HepG2 (cell line): ENCODE data around the gene CDH1. TPM values are rescaled to one million over a fixed set of nuclear protein-coding genes. Genes with fewer than 3 reads are reported as not detected.

Experiments
- DMTF1 ChIP-seq: sonication (generic); formaldehyde crosslinking; IDR thresholded peaks from 2 replicates; pipeline ENCODE4 v1.4.0; 2020; ENCODE audit warnings: mild to moderate bottlenecking, missing genetic modification reagents
- ETV5 ChIP-seq: IDR thresholded peaks from 2 replicates; pipeline ENCODE4 v1.6.1; 2018; ENCODE audit warnings: missing biosample characterization, missing genetic modification reagents, inconsistent platforms, borderline replicate concordance
- FOSL1 ChIP-seq: sonication (generic); formaldehyde crosslinking; IDR thresholded peaks from 2 replicates; pipeline ENCODE4 v1.9.0; 2021; ENCODE audit warnings: missing genetic modification reagents, borderline replicate concordance
- FOXA1 ChIP-seq, 2 experiments: fragments of 450-650 bp in 1 of 2; sonication (generic) in 1 of 2; formaldehyde crosslinking in 1 of 2; IDR thresholded peaks; 2 replicates each; pipeline versions ENCODE4 v1.4.0 to v1.6.1; 2016 to 2020; ENCODE audit warnings: missing genetic modification reagents in 1 of 2
- GPN1 ChIP-seq: sonication (generic); formaldehyde crosslinking; IDR thresholded peaks from 2 replicates; pipeline ENCODE4 v1.5.1; 2020; ENCODE audit warnings: missing genetic modification reagents, borderline replicate concordance
- KLF15 ChIP-seq: sonication (generic); formaldehyde crosslinking; IDR thresholded peaks from 2 replicates; pipeline ENCODE4 v1.8.1; 2023; ENCODE audit warnings: borderline replicate concordance, mild to moderate bottlenecking, inconsistent platforms, missing genetic modification reagents, mixed read lengths
- MXD1 ChIP-seq: sonication (generic); formaldehyde crosslinking; IDR thresholded peaks from 2 replicates; pipeline ENCODE4 v1.4.0; 2020; ENCODE audit warnings: mild to moderate bottlenecking, missing genetic modification reagents
- POLR2AphosphoS2 ChIP-seq: IDR thresholded peaks from 2 replicates; pipeline ENCODE4 v1.6.1; 2011; ENCODE audit warnings: low read depth, low read length, improper control_type of control experiment
- RFXANK ChIP-seq: IDR thresholded peaks from 2 replicates; pipeline ENCODE4 v1.6.1; 2016
- SAFB2 ChIP-seq: sonication (generic); formaldehyde crosslinking; IDR thresholded peaks from 2 replicates; pipeline ENCODE4 v1.5.1; 2020; ENCODE audit warnings: missing genetic modification reagents, low read depth, mild to moderate bottlenecking, borderline replicate concordance
- SIN3B ChIP-seq: fragments of 150-350 bp; IDR thresholded peaks from 2 replicates; pipeline ENCODE4 v1.6.1; 2014; ENCODE audit warnings: low read length
- SOX13 ChIP-seq, 3 experiments: fragments of 450-650 bp in 1 of 3; sonication (generic) in 1 of 3; formaldehyde crosslinking in 1 of 3; IDR thresholded peaks in 2 of 3; conservative IDR thresholded peaks in 1 of 3; 2 replicates each; pipeline versions ENCODE4 v1.5.0 to v1.6.1; 2016 to 2020; ENCODE audit warnings: antibody characterized with exemption in 1 of 3, mild to moderate bottlenecking in 1 of 3, missing compliant biosample characterization in 1 of 3, missing genetic modification reagents in 1 of 3, moderate library complexity in 1 of 3
- ZNF530 ChIP-seq: sonication (generic); formaldehyde crosslinking; IDR thresholded peaks from 2 replicates; pipeline ENCODE4 v1.5.0; 2020; ENCODE audit warnings: low read depth, mild to moderate bottlenecking, missing genetic modification reagents
- ZNF550 ChIP-seq: sonication (generic); formaldehyde crosslinking; IDR thresholded peaks from 2 replicates; pipeline ENCODE4 v1.4.0; 2020; ENCODE audit warnings: mild to moderate bottlenecking, missing genetic modification reagents, borderline replicate concordance
- polyA plus RNA-seq, 8 experiments: library from polyadenylated mRNA; depleted of rRNA in 3 of 8; stranded (reverse) in 7 of 8; unstranded in 1 of 8; fragments of >200 nt; fragmentation: Illumina TruSeq in 4 of 8; extraction: Trizol in 4 of 8; gene quantifications; 2 replicates each; pipeline versions ENCODE4 v1.2.1 to v1.2.3, GENCODE V29; 2011 to 2016; ENCODE audit warnings: low read depth in 4 of 8, missing spikeins in 1 of 8, mixed read lengths in 1 of 8; ENCODE audit not compliant: insufficient read depth in 1 of 8
- total RNA-seq, 5 experiments: library from RNA; depleted of rRNA; stranded (reverse); fragments of >200 nt; fragmentation: Illumina TruSeq; extraction: Trizol; gene quantifications; 2 replicates each; pipeline ENCODE4 v1.2.3, GENCODE V29; 2016; ENCODE audit warnings: low read depth in 1 of 5
- TF ChIP-seq, protein P1 (sequence below): sonication (generic); formaldehyde crosslinking; IDR thresholded peaks from 2 replicates; pipeline ENCODE4 v1.4.0; 2020; ENCODE audit warnings: mild to moderate bottlenecking, missing genetic modification reagents
- TF ChIP-seq, protein P2 (sequence below): sonication (generic); formaldehyde crosslinking; IDR thresholded peaks from 2 replicates; pipeline ENCODE4 v1.8.0; 2022; ENCODE audit warnings: mild to moderate bottlenecking, missing genetic modification reagents; ENCODE audit not compliant: insufficient replicate concordance

The CDH1 gene
- total and polyA plus RNA-seq, 2 of the 13 experiments (the other 11 are each of a cell fraction or from before 2014, with no cell fraction given) = 0.95 to 9.8 TPM

DNA sequence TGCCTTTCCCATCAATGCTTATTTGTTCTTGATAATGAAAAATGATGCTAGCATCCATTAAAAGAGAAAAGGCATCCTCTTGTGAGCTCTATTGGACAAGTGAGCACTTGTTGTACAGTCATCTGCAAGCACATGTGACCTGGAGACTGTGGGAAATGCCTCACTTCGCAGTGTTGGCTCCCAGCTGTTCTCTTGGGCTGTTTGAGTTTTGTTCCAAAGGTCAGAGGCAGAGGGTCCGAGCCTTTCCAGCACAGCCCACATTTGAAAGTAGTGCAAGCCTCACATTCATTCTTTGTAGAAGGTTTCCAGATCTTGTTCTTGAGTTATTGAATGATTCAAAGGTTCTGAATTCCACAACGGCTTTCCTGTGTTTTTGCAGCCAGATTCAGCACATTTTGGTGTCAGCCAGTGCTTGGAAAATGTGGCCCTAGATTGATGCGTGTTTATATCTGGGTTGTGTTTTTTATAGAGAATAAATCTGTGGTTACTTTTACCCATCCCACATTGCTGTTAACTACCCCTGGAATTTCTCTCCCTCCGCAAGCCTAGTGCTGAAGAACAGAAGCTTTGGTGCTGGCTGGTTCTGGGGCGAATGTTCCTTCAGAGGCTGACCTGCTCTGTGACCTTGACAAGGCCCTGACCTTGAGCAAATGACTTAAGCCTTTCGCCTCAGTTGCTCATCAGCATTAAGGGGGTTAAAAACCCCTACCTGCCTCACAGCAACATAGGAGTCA lies 49.8 kb downstream of the CDH1 start (continued):
- TF ChIP-seq ZNF530 (CRISPR knock-in tag) (no peak), POLR2AphosphoS2 (no peak), RFXANK (CRISPR knock-in tag) (no peak), MXD1 (CRISPR knock-in tag) (no peak), ETV5 (CRISPR knock-in tag) (no peak; the same call in 1 of the 2 replicates), FOXA1 (IDR thresholded peaks at IDR 0.05) (no peak), FOXA1 (CRISPR knock-in tag; IDR thresholded peaks at IDR 0.05) (peak; percentile 43; the same call in 1 of the 2 replicates), FOSL1 (no peak), GPN1 (CRISPR knock-in tag) (no peak), SAFB2 (CRISPR knock-in tag) (no peak), ZNF550 (CRISPR knock-in tag) (no peak), KLF15 (no peak), SIN3B (no peak), DMTF1 (CRISPR knock-in tag) (no peak), SOX13 (IDR thresholded peaks at IDR 0.05) (0 out of 2 replicates have a peak, but pooled peaks have one; percentile 22), SOX13 (CRISPR knock-in tag; conservative IDR thresholded peaks at IDR 0.05 in 1 of 2, IDR thresholded peaks at IDR 0.05 in 1 of 2) (peak in 1 of 2 experiments; percentile 60; a peak in 1 of 4 replicates)
- TF ChIP-seq, protein P1, sequence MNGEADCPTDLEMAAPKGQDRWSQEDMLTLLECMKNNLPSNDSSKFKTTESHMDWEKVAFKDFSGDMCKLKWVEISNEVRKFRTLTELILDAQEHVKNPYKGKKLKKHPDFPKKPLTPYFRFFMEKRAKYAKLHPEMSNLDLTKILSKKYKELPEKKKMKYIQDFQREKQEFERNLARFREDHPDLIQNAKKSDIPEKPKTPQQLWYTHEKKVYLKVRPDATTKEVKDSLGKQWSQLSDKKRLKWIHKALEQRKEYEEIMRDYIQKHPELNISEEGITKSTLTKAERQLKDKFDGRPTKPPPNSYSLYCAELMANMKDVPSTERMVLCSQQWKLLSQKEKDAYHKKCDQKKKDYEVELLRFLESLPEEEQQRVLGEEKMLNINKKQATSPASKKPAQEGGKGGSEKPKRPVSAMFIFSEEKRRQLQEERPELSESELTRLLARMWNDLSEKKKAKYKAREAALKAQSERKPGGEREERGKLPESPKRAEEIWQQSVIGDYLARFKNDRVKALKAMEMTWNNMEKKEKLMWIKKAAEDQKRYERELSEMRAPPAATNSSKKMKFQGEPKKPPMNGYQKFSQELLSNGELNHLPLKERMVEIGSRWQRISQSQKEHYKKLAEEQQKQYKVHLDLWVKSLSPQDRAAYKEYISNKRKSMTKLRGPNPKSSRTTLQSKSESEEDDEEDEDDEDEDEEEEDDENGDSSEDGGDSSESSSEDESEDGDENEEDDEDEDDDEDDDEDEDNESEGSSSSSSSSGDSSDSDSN = peak; percentile 26; the same call in 1 of the 2 replicates
- TF ChIP-seq, protein P2, sequence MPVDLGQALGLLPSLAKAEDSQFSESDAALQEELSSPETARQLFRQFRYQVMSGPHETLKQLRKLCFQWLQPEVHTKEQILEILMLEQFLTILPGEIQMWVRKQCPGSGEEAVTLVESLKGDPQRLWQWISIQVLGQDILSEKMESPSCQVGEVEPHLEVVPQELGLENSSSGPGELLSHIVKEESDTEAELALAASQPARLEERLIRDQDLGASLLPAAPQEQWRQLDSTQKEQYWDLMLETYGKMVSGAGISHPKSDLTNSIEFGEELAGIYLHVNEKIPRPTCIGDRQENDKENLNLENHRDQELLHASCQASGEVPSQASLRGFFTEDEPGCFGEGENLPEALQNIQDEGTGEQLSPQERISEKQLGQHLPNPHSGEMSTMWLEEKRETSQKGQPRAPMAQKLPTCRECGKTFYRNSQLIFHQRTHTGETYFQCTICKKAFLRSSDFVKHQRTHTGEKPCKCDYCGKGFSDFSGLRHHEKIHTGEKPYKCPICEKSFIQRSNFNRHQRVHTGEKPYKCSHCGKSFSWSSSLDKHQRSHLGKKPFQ (CRISPR knock-in tag) = no peak
